GM21786 (cell line): ENCODE measurements around the gene SHLD1.

Source experiments
- ATAC-seq: cut with Tn5 transposase; IDR thresholded peaks from one replicate; pipeline ENCODE4 v1.9.1; 2021; ENCODE audit not compliant: unreplicated experiment

SHLD1 gene

DNA sequence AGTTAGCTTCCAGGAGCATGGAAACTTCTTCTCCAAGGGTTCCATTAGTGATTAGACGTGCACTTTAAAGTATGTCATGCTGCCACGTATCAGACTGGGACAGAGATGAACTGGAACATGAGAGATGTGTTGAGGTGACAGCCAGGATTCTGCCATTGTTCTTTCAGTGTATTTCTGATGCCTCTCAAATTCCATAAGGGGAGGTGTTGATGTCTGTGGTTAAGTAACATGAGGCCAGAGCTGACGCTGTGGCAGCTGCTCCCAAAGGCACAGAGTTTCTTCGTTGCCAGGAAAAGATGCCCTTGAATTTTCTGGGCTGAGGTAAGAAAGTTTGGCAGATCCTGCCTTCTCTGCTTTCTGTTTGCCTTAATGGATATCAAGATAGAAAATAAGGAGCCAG is 136.6 kb downstream of the SHLD1 start:
- no peak for ATAC-seq

DNA sequence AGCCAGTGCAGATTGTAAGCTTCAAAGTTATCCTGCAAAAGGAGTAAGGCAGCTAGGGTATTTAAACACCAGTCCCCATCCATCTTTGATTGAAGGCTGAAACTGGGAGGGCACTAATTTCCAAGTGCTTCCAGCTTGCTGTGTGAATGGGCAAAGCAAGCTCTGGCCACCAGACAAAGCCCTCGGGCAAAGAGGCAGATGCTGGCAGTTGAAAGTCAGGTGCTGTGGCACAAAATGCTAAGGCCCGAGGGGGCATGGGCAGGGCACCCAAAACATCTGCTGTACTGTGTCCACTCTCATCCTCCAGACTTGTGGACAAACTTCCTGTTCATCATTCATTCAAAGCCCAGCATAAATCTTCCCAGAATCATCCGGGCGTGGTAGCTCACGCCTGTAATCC is 137.2 kb downstream of the SHLD1 start:
- no peak for ATAC-seq

DNA sequence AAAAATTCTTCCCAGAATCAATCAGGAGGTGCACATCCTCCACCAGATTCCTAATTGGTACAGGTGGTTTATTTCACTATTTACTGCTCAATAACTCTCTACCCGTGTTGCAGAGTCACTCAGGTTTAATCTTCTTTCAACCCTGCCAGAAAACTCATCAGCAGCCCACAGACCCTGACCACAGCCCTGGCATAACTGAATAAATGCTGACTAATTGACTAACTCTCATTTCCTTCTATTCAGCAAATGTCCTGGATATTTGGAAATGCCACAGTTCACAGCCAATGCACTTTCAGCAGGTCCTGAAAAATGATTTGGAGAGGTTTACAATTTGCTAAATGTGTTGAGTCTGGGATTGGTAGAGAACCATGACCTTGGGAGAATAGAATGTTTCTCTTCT is 137.8 kb downstream of the SHLD1 start:
- no peak for ATAC-seq

DNA sequence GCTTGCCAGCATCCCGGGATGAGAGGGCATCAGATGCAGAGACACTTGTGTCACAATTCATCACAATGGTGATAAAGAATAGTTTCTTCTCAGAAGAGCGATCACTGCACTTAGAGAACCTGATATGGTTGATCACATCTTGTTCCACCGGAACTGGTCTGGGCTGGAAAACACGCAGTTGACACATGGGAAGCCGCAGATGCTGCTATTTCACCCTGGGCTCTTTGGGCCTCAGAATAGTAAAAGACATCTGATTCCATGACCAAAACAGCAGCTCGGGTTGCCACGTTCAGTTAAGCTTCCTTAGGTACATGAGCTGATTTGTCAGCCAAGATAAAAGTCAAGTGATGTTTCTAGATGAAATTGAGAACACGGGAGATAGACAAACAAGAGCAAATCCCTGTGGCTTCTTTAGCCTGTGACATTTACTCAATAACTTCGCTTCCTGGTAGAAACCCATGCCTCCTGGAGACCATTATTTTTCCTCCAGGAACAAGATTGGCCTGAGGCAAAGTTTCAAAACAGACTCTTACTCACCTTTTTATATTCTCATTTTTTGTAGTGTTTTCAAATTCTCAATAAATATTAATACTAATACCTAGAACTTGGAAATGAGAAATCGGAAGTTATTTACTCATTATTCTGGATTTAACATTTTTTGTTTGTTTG is 140.7 kb downstream of the SHLD1 start:
- ATAC-seq = no peak

DNA sequence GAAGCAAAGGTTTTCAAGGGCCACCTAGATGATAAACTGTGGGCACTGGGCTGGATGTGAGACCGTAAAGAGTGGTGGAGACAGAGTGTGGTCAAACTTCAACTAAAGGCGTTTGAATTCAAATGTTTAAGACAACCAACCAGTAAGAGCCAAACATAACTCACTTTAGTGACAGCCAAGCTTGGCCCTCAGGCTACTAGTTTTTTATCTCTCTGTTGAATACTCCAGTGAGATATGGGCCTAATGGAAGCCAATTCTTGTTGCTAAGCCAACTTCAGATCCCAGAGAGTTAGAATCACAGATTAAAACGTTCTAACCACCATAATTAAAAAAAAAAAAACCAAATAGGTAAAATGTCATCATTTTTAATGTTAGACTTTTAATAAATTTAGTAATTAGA is 142.9 kb downstream of the SHLD1 start:
- ATAC-seq = no peak

DNA sequence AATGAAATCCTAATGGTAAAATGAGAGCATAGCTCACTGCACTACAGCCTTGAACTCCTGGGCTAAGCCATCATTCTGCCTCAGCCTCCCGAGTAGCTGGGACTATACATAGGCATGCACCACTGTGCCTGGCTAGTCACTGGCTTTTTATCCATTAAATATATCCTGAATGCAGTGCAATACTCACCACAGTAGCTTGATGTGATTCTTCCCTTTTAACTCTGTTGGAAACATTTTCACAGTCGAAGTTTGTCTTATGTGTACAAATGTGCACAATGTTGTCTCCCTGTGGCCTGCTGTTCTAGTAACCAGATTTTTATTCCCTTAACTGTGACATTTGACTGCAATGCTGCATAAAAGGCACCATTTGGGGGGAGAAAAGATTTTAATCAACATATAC is 143.4 kb downstream of the SHLD1 start:
- no peak for ATAC-seq

DNA sequence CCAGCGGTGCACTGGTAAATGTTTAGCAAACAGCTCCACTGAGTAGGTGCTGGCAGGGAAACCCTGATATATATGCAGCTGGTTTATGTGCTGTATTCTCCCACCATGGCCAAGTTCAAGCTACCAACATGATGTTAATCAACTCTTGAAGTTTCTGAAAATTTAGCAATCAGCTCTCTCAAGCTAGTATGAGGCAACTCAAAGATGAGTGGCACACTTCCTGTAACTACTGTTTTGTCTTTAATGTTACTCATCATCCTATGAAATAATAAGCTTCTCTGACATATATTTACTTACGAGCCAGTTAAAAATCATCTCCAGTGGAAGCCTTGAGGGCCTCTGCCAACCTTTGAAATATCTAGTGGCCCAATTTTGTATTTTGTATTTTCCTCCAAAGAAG is 145.4 kb downstream of the SHLD1 start:
- no peak for ATAC-seq

DNA sequence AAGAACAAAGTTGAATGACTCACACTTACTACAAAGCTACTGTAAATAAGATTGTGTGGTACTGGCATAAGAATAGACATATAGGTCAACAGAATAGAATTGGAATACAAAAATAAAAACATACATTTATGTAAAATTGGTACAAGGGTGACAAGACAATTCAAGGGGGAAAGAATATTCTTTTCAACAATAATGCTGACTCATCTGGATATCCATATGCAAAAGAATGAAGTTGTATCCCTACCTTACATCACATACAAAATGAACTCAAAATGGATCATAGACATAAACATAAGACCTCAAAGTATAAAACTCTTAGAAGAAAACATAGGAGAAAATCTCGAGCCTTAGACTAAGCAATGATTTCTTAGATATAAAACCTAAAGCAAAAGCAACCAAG is 149.2 kb downstream of the SHLD1 start:
- no peak for ATAC-seq

DNA sequence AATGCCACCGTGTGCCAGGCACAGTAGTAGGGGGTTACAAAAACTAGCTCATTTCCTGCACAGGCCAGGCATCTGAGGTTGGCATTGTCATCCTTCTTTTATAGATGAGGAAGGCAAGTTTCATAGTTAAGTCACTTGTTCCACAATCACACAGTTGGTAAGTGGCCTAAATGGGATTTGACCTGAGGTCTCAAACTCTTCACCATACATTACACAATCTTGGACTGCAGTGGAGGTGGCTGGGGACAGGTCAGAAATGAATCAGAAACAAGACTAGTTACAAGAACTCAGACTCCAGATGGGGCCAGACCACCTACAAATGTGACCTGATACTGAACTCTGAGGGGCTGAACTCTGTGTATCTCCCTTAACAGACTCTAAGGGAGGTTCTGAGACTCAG is 150.7 kb downstream of the SHLD1 start:
- no peak for ATAC-seq

DNA sequence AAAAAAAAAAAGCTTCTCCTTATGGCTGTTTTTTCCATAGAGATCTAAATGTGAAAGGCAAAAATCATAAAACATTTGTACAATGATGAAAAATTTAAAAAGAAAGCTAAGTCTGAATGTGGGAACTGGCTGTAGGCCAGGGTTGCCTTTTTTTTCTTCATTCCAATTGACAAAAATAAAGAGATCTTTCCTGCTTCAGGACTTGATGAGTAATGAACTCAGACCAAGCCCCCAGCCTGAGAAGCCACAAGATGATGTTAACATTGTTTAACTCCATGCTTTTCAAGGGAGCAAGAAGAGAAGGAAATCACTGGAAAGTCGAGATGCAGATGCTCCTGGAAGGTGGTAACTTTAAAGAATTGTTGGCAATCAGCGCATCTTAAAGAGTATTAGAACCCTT is 158.8 kb downstream of the SHLD1 start:
- no peak for ATAC-seq

DNA sequence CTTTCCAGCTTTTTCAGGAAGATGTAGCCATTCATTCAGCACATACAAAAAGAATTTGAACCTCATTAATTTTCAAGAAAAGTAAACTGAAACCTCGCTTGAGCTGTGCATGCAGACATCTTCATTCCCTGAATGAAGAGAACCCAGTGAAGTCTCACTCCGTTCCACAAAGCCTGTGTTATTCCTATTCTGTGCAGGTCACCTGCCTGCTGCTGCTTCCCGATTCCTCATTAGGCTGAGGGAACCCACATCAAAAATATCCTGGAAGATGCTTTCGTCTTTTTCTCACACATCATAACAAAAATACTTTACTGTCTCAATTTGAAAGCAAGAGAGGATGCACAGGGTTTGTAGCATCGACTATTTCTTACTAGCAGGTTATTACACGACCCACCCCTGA is 160.0 kb downstream of the SHLD1 start:
- no peak for ATAC-seq

DNA sequence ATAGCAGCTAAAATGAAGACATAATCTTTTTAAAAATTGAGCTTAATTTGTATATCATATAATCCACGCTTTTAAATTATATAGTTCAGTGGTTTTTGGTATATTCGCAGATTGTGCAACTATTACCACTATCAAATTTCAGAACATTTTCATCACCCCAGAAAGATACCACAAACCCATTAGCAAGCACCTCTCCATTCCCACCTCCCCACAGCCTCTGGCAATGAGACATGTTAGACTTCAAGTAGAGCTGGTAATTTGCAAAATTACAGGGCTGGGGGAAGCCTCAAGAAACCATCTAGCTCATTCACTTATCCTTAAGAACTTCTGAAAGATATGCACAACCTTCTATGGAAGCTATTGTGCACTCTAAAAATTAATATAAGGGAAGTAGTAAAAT is 163.0 kb downstream of the SHLD1 start:
- no peak for ATAC-seq
